GM18520 (cell line): Measurements from ENCODE around the gene IL4R.

Experiments used
- ATAC-seq: cut with Tn5 transposase; IDR thresholded peaks from one replicate; pipeline ENCODE4 v1.9.1; 2021; ENCODE audit not compliant: unreplicated experiment

Gene IL4R

DNA sequence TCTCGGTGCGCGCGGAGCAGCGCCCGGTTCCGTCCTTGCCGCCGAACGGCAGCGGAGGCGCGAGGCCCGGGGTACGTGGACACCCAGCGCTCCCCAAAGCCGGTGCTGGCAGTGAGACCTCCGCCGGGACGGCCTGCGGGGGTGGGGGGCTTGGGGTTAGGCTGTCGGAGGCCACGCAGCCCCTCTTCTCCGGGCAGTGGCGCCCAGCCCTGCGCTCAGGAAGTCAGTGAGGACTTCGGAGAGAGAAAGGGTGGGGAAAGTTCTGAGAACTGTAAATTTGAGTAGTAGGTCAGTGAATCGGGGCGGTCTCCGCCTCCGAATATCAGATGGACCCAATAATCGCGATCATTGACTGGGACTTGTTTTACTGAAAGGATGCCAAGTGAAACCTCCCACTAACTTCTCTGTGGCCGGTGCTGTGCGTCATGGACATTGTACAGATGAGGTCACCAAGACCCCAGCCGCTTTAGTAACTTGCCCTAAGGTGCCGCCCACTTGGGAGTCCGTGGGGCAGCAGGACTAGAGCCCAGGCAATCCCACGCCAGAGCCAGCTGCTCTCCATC, 468 bp downstream of the IL4R start:
- ATAC-seq: no peak

DNA sequence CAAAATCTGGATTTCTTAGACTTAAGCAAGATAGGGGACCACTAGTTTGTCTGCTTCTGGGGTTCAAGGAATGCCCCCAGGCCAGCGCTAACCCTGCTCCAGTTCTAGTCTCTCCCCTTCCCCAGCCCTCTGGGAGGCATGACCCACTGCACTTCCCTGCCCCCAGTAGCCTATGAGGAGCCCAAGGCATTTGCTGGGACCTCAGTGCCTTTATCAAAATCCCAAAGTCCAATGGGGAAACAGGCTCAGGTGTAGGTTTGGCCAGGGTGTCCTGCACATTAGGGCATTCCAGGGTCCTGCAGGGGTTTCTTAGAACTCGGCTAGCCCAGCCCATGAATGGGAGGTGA, 1.2 kb downstream of the IL4R start:
- no peak for ATAC-seq

GRCh38 chr16:27315333-27316037, 1.7 kb downstream of the IL4R start:
- ATAC-seq: no peak

DNA sequence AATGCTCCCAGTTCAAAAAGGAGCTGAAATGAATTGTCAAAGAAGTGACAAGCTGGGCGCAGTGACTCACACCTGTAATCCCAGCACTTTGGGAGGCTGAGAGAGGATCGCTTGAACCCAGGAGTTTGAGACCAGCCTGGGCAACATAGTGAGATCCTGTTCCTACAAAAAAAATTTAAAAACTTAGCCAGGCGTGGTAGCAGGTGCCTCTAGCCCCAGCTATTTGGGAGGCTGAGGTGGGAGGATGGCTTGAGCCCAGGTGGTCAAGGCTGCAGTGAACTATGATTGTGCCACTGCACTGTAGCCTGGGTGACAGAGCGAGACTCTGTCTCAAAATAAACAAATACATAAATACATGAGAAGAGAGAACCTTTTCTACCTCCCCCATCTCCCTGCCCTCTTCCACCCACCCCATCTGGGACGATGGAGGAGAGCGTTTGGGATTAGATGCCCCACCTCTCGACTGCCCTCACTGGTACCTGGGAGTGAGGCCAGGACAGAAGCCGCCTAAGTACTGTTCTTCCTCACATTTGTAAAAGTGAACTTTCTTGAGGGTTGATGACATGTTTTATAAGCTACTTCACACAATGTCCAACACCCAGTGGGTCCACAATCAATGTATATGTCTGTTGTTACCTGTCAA, 2.4 kb downstream of the IL4R start:
- no peak for ATAC-seq

GRCh38 chr16:27317320-27317719, 3.5 kb downstream of the IL4R start:
- no peak for ATAC-seq

DNA sequence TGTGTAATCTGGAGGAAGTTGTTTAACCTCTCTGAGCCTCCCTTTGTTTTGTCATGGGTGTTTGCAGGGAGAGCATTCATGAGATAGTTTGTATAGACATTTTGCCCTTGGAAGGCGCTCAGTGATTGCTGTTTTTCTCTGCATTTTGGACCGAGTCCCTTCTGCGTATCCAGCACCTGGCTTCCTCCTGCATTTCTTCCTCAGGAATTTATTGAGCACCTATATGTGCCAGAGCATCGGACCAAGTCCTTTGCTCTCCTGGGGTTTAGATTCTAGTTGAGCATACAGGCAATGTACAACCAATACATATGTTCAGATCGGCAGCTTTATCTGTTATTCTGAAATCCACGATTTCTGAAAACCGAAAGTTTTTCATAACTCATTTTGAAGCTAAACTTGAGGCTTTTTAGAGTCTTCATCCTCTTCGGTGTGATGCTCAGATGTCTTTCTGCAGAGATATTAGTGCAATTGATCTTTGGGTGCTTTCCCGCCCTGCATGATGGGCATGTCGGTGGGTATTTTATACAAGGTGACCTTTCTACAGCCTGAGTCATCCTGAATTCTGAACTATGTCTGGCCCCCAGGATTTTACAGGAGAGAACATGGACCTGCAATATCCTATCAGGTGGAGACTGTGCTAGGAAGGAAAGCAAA, 4.1 kb downstream of the IL4R start:
- ATAC-seq: no peak

- ATAC-seq: no peak
These were observed 4.8 kb downstream of the IL4R start for GRCh38 chr16:27318392-27319256.

DNA sequence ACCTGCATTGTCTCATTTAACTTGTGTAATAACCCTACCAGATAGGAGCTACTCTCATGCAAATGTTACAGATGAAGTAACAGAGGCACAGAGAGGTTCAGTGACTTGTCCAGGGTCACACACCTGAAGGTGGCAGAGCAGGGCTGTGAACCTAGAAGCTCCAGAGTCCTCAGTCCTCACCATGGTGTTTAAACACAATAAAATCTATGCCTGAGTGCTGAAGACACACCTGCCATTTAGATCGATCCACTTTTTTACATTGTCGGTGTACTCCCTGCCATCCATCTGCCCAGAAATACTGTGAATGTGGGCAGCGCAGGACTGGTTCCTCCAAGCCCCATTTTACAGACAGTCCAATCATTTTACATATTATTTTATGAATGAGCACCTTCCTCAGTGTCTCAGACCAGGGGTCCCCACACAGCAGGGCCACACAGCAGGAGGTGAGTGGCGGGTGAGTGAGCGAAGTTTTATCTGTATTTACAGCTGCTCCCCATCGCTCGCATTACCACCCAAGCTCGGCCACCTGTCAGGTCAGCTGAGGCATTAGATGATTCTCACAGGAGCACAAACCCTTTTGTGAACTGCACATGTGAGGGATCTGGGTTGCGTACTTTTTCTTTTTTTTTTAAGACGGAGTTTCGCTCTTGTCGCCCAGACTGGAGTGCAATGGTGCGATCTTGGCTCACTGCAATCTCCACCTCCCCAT, 5.6 kb downstream of the IL4R start:
- no peak for ATAC-seq

- no peak for ATAC-seq
These were observed 6.7 kb downstream of the IL4R start for GRCh38 chr16:27320261-27321012.

GRCh38 chr16:27321013-27321915, 7.5 kb downstream of the IL4R start:
- no peak for ATAC-seq

DNA sequence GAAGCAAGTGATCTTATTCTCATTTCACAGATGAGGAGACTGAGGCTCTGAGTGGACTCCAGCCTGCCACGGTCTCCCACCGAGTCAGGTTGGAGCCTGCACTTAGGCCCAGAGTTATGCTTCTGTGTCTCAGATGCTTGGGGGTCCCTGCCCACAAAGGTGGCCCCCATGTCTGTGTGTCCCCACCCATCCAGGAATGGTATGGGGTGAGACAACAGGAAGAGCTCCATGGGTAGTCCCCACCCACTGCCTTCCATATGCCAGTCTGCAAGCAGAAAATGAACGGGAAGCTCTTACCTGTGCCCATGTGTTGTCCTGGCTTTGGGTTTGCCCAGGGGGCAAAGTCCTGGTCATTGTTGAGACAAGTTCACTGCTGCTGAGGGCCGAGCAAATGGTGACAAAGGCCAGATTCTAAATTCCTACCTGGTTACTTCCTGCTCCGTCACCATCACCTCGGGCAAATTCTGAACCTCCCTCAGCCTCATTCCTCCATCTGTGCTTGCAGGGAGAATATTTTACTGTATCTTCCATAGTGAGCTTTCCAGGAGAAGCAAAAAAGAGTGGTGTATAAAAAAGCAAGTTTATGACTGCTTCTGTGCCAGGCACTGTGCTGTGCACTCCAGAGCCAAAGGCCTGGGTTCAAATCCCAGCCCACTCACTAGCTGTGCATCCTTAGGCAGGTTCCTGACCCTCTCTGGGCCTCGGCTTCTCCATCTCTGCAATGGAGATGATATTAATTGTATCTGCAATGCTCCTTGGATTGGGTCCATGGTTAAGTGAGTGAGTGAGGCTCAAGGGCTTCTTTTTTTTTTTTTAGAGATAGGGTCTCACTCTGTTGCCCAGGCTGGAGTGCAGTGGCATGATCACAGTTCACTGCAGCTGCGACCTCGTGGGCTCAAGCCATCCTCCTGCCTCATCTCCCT, 9.3 kb downstream of the IL4R start:
- no peak for ATAC-seq

DNA sequence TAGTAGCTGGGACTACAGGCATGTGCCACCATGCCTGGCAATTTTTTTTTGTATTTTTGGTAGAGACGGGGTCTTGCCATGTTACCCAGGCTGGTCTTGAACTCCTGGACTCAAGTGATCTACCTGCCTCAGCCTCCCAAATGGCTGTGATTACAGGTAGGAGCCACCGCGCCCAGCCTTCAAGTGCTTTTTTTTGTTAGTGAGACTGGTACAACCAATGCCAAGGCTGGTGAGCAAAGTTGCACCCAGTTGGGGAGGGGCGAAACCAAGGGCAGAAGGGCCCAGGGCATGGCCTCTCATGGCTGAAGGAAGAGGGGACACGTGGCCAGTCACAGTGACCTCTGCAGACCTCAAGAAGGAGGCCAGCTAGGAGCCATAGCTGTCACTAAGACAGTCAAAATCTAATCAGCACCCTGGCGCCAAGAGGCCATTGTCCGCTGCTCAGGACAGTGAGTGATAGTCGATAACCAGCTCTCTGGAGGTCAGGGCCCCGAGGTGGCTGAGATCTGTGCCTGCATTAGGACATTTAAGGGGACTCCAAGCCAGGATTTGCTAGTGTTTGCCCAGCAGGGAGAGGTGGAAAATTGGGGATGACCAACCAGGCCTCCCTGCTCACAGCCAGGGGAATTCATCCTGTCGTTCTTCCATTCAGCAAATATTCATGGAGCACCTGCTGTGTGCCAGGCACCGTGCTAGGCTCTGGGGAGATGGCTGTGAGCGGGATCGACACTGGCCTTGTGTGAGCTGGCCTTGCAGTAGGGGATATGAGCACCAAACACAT, 10.2 kb downstream of the IL4R start:
- no peak for ATAC-seq

DNA sequence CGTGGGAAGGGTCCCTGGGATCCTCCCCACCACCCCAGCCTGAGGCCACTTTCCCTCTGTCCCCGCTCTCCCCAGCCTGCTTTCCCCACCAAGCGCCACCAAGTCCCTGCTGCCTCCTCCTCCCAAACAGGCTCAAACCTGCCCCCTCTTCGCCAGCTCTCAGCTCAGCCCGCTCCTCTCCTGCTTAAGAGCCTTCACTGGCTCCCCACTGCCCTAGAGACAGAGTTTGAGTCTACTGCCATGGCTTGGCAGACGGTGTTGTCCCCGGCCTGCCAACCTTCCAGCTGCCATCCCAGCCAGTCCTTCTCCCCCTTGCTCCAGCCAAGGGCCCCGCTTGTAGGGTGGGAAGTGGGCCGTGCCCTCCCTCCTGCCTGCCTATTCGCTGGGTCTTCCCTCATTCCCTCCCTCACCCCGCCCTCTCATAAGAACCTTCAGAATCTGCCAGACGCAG, 11.1 kb downstream of the IL4R start:
- no peak for ATAC-seq

DNA sequence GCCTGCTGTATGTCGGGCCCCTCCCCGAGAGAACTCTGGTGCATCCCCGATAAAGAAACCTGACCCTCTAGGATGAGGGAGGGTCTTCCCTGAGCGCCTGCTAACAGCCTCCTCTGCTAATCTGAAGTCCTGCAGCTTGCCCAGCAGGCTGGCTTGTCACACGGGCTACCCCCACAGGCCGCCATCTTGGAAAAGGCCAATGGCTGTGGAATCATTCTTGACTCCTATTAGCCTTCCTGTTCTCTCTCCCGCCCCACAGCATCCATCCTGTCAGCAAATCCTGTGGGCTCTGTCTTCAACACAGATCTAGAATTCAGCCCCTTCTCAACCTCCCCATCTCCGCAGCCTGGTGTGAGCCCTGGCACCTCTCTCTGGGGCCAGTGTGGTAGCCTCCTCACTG, 12.0 kb downstream of the IL4R start:
- no peak for ATAC-seq

- ATAC-seq: no peak
These were observed 12.5 kb downstream of the IL4R start for GRCh38 chr16:27326251-27326650.

DNA sequence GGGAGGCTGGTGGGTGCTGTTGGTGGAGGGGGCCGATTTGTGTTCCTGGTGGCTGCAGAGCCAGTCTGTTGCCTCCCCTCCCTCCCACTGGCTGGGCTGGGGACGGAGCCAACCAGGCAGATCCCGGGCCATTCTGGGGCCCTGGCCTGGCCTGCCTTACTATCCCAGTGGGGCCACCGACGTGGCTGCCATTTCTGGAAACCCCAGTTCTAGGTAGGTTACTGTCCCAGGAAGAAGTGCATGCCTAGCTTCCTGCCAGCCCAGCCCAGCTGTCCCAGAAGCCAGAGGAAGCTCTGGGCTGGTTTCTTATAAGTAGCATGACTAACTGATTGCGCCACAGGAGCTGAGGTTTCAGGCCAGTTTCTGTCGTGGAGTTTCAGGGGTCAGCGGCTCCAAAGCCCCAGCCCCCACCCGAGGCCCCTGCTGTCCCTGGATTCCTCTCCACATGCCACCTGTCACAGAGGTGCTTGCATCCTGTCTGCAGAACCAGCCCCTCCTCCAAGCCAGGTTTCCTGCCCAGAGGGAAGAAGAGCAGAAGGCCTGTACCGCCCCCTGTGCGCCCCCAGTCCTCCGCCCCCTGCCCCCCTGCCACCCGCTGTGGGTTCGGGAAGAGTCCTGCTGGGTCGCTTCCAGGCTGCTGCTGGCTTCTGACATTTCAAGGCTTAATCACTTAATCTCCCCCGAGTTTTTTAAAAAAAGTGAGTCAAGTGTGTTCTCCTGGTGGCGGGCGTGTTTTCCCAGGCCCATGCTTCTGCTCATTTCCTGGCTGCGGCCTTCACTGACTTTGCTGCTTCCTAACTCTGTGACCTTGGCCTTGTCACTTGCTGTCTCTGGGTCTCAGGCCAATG, 13.2 kb downstream of the IL4R start:
- ATAC-seq: no peak
